NAMALWA (cell line): ENCODE data around the gene GRIN3B.
"Not testable (repeated sequence)": the region's sequence is repeated elsewhere in the genome, so short reads cannot be mapped to it uniquely, and the experiment has no call there.

Experiments
- DNase-seq: peaks from one replicate; pipeline ENCODE4 v3.0.0-alpha.2; 2015; ENCODE audit warnings: low spot score

The GRIN3B gene

DNA sequence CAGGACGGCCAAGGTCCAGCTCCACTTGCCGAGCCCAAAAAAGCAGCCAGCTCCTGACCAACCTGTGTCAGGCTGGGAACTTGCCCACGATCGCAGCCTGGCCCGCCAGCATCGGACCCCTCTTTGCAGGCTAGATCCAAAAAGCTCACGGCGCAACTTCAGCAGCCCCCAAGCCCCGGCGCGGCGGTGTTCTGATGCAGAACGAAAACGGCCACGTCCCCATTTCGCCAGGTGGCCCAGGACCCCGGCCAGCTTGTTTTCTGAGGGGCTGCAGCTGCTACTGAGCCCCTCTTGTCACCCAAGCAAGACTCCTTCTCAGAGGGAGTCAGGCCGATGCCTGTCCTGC lies 19.4 kb downstream of the GRIN3B start:
- no peak for DNase-seq

DNA sequence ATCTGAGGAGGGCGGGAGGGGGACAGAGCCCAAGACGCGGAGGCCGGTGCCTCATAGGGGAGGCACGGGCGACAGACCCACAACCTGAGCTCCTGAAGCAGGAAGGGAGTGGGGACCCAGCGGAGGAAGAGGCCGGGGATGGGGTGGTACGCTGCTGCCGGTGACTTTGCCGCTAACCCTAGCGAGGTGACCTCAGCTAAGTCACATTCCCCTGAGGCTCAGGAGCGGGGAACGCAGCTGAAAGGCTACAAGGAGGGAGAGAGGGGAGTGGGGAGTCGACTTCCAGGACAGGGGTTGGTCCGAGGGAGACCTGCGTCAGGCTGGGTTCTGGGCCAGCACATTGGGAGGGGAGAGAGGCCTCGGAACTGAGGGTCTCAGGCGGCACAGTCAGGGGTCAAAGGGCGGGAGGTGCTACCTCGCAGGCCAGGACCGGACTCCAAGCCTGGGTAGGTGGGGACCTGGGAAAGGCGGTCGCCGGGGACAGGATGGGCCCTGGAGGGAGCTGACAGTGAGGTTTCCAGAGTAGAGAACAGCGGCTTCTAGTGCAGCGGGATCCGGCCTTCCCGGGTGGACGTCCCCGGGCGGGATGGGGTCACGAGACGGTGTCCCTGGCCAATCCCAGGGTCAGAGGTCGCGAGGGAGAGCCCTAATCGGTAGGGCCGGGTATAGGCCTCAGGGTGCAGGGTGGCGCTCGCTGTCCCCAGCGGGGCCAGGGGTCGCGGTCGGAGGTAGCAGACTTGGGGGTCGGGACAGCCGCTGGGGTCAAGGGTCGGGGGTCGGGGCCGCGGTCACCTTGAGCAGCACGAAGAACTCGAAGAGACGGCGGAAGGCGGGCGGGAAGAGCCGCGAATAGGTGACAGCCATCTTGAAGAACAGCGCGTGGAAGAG lies 20.0 kb downstream of the GRIN3B start:
- peak; percentile 47 for DNase-seq

GRCh38 chr19:1020868-1021425 lies 20.7 kb downstream of the GRIN3B start, which contains the start of gene TMEM259:
Gene TMEM259, minus strand, starts transcription at chr19:1021123. Its CDS starts 127 bp downstream, at chr19:1020996.
- peak; percentile 97 for DNase-seq

DNA sequence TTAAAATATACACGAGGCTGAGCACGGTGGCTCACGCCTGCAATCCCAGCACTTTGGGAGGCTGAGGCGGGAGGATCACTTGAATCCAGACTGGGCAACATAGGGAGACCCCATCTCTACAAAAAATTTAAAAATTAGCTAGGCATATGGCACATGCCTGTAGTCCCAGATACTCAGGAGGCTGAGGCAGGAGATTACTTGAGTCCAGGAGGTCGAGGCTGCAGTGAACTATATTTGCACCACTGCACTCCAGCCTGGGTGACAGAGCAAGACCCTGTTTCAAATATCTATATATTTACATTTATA lies 23.6 kb downstream of the GRIN3B start:
- DNase-seq: not testable (repeated sequence)

- DNase-seq: not testable (repeated sequence)
These were observed 24.9 kb downstream of the GRIN3B start for GRCh38 chr19:1025080-1025479.

DNA sequence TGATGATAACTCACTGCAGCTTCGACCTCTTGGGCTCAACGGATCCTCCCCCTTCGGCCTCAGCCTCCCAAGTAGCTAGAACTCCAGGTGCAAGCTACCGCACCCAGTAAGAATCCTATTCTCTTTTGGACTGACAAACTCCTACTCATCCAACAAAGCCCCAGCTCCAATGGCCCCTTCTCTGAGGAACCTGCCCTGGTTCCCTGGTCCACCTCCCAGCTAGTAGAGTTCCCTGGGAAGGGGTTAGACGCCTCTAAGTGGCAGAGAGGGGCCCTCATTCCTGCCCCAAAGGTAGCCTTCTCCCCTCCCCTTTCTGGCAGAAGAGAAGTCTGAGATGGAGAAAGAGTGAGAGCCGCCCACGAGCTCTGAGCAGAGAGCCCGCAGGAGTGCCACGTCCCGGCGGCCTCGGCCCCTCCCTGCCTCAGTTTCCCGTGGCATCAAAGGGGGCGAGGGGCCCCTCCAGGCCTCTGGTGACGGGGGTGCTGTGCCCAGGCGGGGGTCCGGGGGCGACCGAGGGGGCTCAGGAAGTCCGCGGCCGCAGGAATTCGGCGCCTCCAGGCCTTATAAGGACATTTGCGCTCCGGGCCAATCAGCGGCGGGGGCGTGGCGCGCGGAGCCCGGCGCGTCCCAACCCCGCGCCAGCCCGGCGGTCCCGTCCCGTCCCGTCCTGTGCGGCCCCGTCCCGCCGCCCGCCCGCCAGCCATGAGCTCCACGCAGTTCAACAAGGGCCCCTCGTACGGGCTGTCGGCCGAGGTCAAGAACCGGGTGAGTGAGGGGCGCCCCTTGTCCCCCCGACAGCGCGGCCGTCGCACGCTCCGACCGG lies 26.0 kb downstream of the GRIN3B start, which contains the start of gene CNN2:
CNN2 (plus strand) TSS at position 649 of the 823 bp plus-strand sequence; CDS start at position 703, 54 bp downstream.
- peak; percentile 59 for DNase-seq

- DNase-seq: peak; percentile 71
These were observed 26.8 kb downstream of the GRIN3B start for GRCh38 chr19:1026783-1027649.

DNA sequence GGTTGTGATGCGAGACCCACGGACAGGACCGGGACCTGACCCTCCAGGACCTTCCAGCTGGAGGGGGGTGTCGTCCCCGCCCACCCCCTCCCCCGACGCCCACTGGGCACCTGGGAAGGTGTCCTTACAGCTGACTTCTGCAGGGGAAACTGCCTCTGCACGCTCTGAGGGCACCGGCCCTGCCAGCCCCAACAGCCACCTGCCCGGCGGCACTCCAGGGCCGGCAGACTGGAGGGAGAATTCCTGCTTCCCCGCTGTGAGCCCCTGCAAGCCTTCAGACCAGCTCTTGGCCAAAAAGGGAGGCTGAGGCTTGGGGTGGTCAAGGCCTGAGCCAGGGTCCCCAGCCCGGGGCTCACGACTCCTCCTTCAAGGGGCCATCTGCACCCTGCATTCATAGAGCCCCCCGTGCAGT lies 27.4 kb downstream of the GRIN3B start:
- peak; percentile 51 for DNase-seq

DNA sequence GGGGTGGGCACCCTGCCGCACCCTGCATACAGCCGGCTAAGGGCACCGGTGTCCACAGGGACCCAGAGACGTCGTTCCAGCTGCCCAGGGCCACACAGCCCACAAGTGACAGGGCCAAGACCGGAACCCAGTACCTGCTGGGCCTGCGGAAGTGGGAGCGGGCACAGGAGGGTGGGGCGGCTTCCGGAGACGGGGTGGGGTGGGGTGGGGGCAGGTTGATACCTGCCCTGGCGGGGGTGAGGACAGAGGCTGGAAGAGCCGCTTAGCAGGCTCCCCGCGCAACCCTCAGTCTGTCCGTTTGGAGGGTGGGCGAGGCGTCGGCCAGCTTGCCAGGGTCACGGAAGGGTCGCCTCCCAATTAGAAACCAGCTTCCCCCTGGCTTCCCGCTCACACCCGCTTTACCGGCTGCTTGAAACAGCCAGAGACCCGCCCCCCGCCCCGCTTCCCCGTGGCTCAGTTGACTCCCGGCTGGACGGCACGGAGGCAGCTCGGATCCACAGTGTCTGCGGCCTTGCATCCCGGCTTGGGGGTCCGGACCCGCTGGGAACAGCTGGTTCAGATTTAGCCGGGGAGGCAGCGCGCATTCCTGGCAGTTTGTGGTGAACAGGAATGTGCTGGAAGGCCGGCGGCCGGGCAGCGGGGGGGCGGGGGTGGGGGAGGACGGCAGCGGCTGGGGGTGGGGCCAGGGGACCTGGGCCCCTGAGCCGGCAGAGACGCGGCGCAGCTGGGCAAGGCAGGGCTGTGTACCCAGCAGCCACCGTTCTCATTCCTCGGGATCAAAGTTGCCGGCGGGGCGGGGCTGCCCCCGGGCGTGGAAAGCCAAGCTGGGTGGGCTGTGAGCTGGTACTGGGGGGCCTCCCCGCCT lies 28.1 kb downstream of the GRIN3B start:
- peak; percentile 53 for DNase-seq

- no peak for DNase-seq
These were observed 32.1 kb downstream of the GRIN3B start for GRCh38 chr19:1032264-1032867.

DNA sequence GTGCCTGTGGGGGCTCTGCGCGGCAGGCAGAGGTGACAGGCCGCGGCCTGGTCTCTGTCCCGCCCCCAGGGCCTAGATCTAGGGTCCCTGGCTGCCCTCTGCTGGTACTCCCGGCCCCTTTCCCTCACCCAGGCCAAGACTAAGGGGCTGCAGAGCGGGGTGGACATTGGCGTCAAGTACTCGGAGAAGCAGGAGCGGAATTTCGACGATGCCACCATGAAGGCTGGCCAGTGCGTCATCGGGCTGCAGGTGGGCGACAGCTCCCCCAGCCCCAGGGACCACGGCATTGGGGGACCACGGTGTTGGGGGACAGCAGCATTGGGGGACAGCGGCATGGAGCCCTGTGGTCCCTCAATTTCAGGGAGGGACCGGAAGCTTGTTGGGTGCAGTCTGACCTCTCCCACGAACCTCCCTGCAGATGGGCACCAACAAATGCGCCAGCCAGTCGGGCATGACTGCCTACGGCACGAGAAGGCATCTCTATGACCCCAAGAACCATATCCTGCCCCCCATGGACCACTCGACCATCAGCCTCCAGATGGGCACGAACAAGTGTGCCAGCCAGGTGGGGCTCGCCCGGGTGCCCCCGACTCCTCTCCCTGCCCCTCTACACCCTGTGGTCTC lies 35.9 kb downstream of the GRIN3B start:
- no peak for DNase-seq

- DNase-seq: peak; percentile 69
These were observed 37.4 kb downstream of the GRIN3B start for GRCh38 chr19:1037621-1038064.

- DNase-seq: peak; percentile 35
These were observed 38.9 kb downstream of the GRIN3B start for GRCh38 chr19:1038978-1039645.

DNA sequence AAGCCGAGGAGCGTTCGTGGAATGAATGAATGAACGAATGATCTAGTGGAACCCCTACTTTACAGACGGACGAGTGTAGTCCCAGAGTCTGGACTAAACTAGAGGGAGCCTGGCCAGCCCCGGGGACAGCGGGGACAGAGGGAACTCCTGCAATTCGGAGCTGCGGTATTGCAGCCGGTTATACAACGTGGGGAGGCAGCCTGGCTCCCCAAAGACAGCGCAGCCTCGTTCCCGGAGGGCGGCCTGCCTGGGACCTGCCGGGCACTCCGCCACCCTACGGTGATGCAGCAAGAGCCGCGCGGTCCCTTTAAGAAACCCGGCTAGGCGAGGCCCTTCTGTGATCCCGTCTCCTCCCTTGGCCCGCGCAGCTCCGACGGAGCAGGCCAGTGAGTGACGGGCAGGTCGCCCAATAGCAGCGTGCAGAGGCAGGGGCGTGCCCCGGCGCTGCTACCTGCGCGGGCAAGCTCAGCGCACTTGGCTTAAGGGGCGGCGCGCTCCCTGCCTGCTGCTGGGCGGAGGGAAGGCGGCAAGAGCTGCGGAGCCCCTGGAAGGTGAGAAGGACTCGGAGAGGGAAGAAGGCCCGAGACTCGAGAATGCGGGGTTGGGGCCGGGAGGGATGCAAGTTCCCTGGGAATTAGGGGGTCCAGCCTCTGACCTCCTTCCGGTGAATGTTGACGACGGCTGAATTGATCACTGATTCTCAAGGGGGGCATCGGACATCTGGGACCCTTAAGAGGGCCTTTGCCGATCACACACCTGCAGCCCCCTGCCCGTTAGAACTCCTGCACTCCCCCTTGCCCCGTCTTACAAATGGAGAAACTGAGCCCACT lies 39.6 kb downstream of the GRIN3B start, which contains the start of gene ABCA7:
ABCA7 (plus strand) TSS at position 462 of the 830 bp plus-strand sequence. CDS start 1,255 bp downstream, outside the sequence.
- DNase-seq: peak; percentile 98

DNA sequence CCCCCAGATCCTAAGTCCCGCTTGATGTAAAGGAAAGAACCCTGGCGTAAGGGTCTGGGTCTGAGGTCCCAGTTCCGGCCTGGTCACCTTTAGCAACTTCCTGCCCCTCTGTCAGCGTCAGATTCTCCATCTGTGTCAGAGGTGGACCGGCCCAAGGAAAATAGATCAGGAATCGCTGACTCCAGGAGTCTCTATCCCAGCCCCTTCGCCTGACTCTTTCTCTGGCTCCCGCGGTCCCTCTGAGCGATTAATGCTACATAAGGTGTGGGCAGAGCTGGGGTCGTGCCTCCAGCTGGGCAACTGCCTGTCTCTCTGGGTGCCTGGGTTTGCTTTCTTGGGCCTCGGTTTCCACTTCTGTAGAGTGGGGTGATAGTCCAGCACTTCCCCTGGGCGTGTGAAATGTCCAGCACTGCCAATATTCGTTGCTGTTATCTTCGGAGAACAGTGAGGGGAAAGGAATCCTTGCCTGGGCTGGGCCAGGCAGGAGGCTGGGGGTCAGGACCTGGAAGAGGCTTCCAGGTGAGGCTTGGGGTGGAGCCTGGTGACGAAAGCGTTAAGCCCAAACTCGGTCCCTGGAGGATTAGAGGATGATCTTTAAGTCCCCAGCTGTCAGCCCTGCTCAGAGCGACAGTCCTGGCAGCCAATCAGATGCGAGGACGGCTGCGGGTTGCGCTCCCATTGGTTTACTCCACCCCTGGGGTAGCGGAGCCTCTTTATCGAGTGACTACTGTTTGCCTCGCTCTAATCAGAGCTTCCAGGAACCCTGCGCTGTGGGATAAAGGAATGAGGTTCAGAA lies 40.5 kb downstream of the GRIN3B start:
- DNase-seq: peak; percentile 97

DNA sequence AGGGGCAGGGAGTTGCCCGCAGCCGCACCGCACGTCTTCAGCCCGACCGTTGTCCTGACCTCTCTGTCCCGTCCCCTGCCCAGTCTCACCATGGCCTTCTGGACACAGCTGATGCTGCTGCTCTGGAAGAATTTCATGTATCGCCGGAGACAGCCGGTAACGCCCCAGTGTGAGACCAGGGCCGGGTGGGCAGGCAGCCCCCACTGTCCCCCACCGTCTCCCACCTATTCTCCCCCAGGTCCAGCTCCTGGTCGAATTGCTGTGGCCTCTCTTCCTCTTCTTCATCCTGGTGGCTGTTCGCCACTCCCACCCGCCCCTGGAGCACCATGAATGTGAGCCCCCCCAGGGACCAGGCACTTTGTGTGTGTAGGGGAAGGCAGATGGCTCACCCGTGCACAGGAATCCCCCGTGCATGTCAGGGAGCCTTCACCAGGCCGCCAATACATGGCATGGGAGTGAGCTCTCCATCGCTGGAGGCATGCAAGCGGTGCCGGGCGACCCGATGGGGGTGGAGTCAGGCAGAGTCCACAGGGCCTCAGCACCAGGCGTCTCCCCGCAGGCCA lies 41.1 kb downstream of the GRIN3B start:
- peak; percentile 31 for DNase-seq
